NCI-H1694 (cell line): ENCODE results near the gene BIRC6.

Source experiments
- DNase-seq: peaks from one replicate; lab custom pipeline; 2025; lab: John Stamatoyannopoulos, UW

Gene BIRC6

GRCh38 chr2:32372519-32373182 is 15.8 kb downstream of the BIRC6 start:
- DNase-seq: no peak

GRCh38 chr2:32375228-32375892 is 18.5 kb downstream of the BIRC6 start:
- no peak for DNase-seq

- DNase-seq: no peak
Measured at GRCh38 chr2:32376756-32377155, 19.9 kb downstream of the BIRC6 start.

GRCh38 chr2:32377928-32378327 is 21.1 kb downstream of the BIRC6 start:
- no peak for DNase-seq

GRCh38 chr2:32379352-32379751 is 22.5 kb downstream of the BIRC6 start:
- no peak for DNase-seq

GRCh38 chr2:32383858-32384257 is 27.0 kb downstream of the BIRC6 start:
- DNase-seq: no peak

- no peak for DNase-seq
Measured at GRCh38 chr2:32384529-32384928, 27.7 kb downstream of the BIRC6 start.

- DNase-seq: no peak
Measured at GRCh38 chr2:32386739-32387138, 29.9 kb downstream of the BIRC6 start.

GRCh38 chr2:32399221-32399620 is 42.4 kb downstream of the BIRC6 start:
- no peak for DNase-seq

GRCh38 chr2:32402091-32402490 is 45.3 kb downstream of the BIRC6 start:
- no peak for DNase-seq

GRCh38 chr2:32403782-32404181 is 47.0 kb downstream of the BIRC6 start:
- DNase-seq: no peak

GRCh38 chr2:32404691-32405090 is 47.9 kb downstream of the BIRC6 start:
- DNase-seq: no peak

GRCh38 chr2:32416519-32416918 is 59.7 kb downstream of the BIRC6 start:
- no peak for DNase-seq

GRCh38 chr2:32417659-32418058 is 60.8 kb downstream of the BIRC6 start:
- DNase-seq: no peak

GRCh38 chr2:32418778-32419177 is 62.0 kb downstream of the BIRC6 start:
- no peak for DNase-seq

GRCh38 chr2:32422133-32422532 is 65.3 kb downstream of the BIRC6 start:
- DNase-seq: no peak

GRCh38 chr2:32423536-32423935 is 66.7 kb downstream of the BIRC6 start:
- DNase-seq: no peak

GRCh38 chr2:32424739-32425138 is 67.9 kb downstream of the BIRC6 start:
- no peak for DNase-seq

GRCh38 chr2:32425719-32426141 is 68.9 kb downstream of the BIRC6 start:
- DNase-seq: no peak

- DNase-seq: peak; percentile 6
Measured at GRCh38 chr2:32427672-32428610, 71.1 kb downstream of the BIRC6 start.

GRCh38 chr2:32430804-32431203 is 74.0 kb downstream of the BIRC6 start:
- DNase-seq: no peak

GRCh38 chr2:32436150-32436549 is 79.3 kb downstream of the BIRC6 start:
- DNase-seq: no peak

- DNase-seq: no peak
Measured at GRCh38 chr2:32442020-32442467, 85.2 kb downstream of the BIRC6 start.
